ENCODE measurements around the gene HCRTR2. TPM values are rescaled to one million over a fixed set of nuclear protein-coding genes. Genes with fewer than 3 reads are reported as not detected.
A peak's percentile ranks its signal among the peaks of the same experiment; 100 is the strongest.

The HCRTR2 gene
- total and polyA plus RNA-seq, 9 donors: 0.06 to 0.17 (median 0.12) TPM; not detected in 5

GRCh38 chr6:55175078-55176049 lies 1.0 kb downstream of the HCRTR2 start:
- WGBS (ENCODE audit: insufficient coverage): 8% methylated on average over 8 of the region's 11 CpGs
- Histone ChIP-seq H3K9me3 (replicated peaks; ENCODE audit: control insufficient read depth, low read depth, low read length) (no peaks in the 10 kb centered on the region), H3K4me1 (ENCODE audit: control insufficient read depth, insufficient read depth, low read length) (peaks cover 6% of the 10 kb centered on the region), H3K36me3 (ENCODE audit: control insufficient read depth, insufficient read depth, low read length) (no peaks in the 10 kb centered on the region), H3K4me3 (ENCODE audit: low read length) (no peak overlapping the region), H3K27ac (ENCODE audit: low read length) (no peak overlapping the region), H3K27me3 (ENCODE audit: control insufficient read depth, insufficient read depth, low read length) (peaks cover 19% of the 10 kb centered on the region)
- no peak for DNase-seq

- peaks cover 19% of the 10 kb centered on the region for H3K27me3 ChIP-seq (ENCODE audit: control insufficient read depth, insufficient read depth, low read length)
- DNase-seq: peak; percentile 29
Observed at GRCh38 chr6:55176958-55177357, 2.6 kb downstream of the HCRTR2 start.

GRCh38 chr6:55180258-55180657 lies 5.9 kb downstream of the HCRTR2 start:
- H3K4me3 ChIP-seq (ENCODE audit: low read length): no peak overlapping the region
- 100% methylated on average over 1 of the region's 1 CpG for WGBS (ENCODE audit: insufficient coverage)
- H3K27ac ChIP-seq (ENCODE audit: low read length): no peak overlapping the region
- no peak for DNase-seq
- H3K36me3 ChIP-seq (ENCODE audit: control insufficient read depth, insufficient read depth, low read length): no peaks in the 10 kb centered on the region
- H3K4me1 ChIP-seq (ENCODE audit: control insufficient read depth, insufficient read depth, low read length): no peaks in the 10 kb centered on the region
- H3K9me3 ChIP-seq (replicated peaks; ENCODE audit: control insufficient read depth, low read depth, low read length): no peaks in the 10 kb centered on the region
- H3K27me3 ChIP-seq (ENCODE audit: control insufficient read depth, insufficient read depth, low read length): peaks cover 7% of the 10 kb centered on the region

More at GRCh38 chr6:55176958-55177357, 2.6 kb downstream of the HCRTR2 start:
- no peak overlapping the region for H3K4me3 ChIP-seq (ENCODE audit: low read length)
- H3K36me3 ChIP-seq (ENCODE audit: control insufficient read depth, insufficient read depth, low read length): no peaks in the 10 kb centered on the region
- peaks cover 6% of the 10 kb centered on the region for H3K4me1 ChIP-seq (ENCODE audit: control insufficient read depth, insufficient read depth, low read length)
- H3K9me3 ChIP-seq (replicated peaks; ENCODE audit: control insufficient read depth, low read depth, low read length): no peaks in the 10 kb centered on the region
- H3K27ac ChIP-seq (ENCODE audit: low read length): no peak overlapping the region

GRCh38 chr6:55182016-55182650 lies 7.8 kb downstream of the HCRTR2 start:
- H3K4me3 ChIP-seq (ENCODE audit: low read length): no peak overlapping the region
- no peaks in the 10 kb centered on the region for H3K4me1 ChIP-seq (ENCODE audit: control insufficient read depth, insufficient read depth, low read length)
- WGBS (ENCODE audit: insufficient coverage): 60% methylated on average over 5 of the region's 7 CpGs
- no peak overlapping the region for H3K27ac ChIP-seq (ENCODE audit: low read length)
- no peaks in the 10 kb centered on the region for H3K27me3 ChIP-seq (ENCODE audit: control insufficient read depth, insufficient read depth, low read length)
- no peaks in the 10 kb centered on the region for H3K36me3 ChIP-seq (ENCODE audit: control insufficient read depth, insufficient read depth, low read length)
- DNase-seq: no peak
- no peaks in the 10 kb centered on the region for H3K9me3 ChIP-seq (replicated peaks; ENCODE audit: control insufficient read depth, low read depth, low read length)

- no peak overlapping the region for H3K4me3 ChIP-seq (ENCODE audit: low read length)
Observed at GRCh38 chr6:55184782-55185530, 10.6 kb downstream of the HCRTR2 start.

GRCh38 chr6:55198715-55199114 lies 24.4 kb downstream of the HCRTR2 start:
- no peak overlapping the region for H3K27ac ChIP-seq (ENCODE audit: low read length)
- H3K27me3 ChIP-seq (ENCODE audit: control insufficient read depth, insufficient read depth, low read length): no peaks in the 10 kb centered on the region
- no peaks in the 10 kb centered on the region for H3K4me1 ChIP-seq (ENCODE audit: control insufficient read depth, insufficient read depth, low read length)
- DNase-seq: no peak
- no peaks in the 10 kb centered on the region for H3K9me3 ChIP-seq (replicated peaks; ENCODE audit: control insufficient read depth, low read depth, low read length)
- H3K4me3 ChIP-seq (ENCODE audit: low read length): no peak overlapping the region
- H3K36me3 ChIP-seq (ENCODE audit: control insufficient read depth, insufficient read depth, low read length): no peaks in the 10 kb centered on the region

More at GRCh38 chr6:55184782-55185530, 10.6 kb downstream of the HCRTR2 start:
- H3K36me3 ChIP-seq (ENCODE audit: control insufficient read depth, insufficient read depth, low read length): no peaks in the 10 kb centered on the region
- no peaks in the 10 kb centered on the region for H3K27me3 ChIP-seq (ENCODE audit: control insufficient read depth, insufficient read depth, low read length)
- H3K9me3 ChIP-seq (replicated peaks; ENCODE audit: control insufficient read depth, low read depth, low read length): no peaks in the 10 kb centered on the region
- no peak for DNase-seq
- H3K4me1 ChIP-seq (ENCODE audit: control insufficient read depth, insufficient read depth, low read length): no peaks in the 10 kb centered on the region
- no peak overlapping the region for H3K27ac ChIP-seq (ENCODE audit: low read length)
- no CpG with 5 or more reads among the region's 4 CpGs for WGBS (ENCODE audit: insufficient coverage)

- H3K4me1 ChIP-seq (ENCODE audit: control insufficient read depth, insufficient read depth, low read length): no peaks in the 10 kb centered on the region
- no peak overlapping the region for H3K27ac ChIP-seq (ENCODE audit: low read length)
- no peak for DNase-seq
- H3K36me3 ChIP-seq (ENCODE audit: control insufficient read depth, insufficient read depth, low read length): no peaks in the 10 kb centered on the region
- H3K4me3 ChIP-seq (ENCODE audit: low read length): no peak overlapping the region
- no peaks in the 10 kb centered on the region for H3K27me3 ChIP-seq (ENCODE audit: control insufficient read depth, insufficient read depth, low read length)
- no peaks in the 10 kb centered on the region for H3K9me3 ChIP-seq (replicated peaks; ENCODE audit: control insufficient read depth, low read depth, low read length)
Observed at GRCh38 chr6:55199239-55199638, 24.9 kb downstream of the HCRTR2 start.

- H3K4me1 ChIP-seq (ENCODE audit: control insufficient read depth, insufficient read depth, low read length): no peaks in the 10 kb centered on the region
- H3K27me3 ChIP-seq (ENCODE audit: control insufficient read depth, insufficient read depth, low read length): no peaks in the 10 kb centered on the region
- no peaks in the 10 kb centered on the region for H3K9me3 ChIP-seq (replicated peaks; ENCODE audit: control insufficient read depth, low read depth, low read length)
- H3K36me3 ChIP-seq (ENCODE audit: control insufficient read depth, insufficient read depth, low read length): no peaks in the 10 kb centered on the region
- H3K4me3 ChIP-seq (ENCODE audit: low read length): no peak overlapping the region
- no CpG with 5 or more reads among the region's 3 CpGs for WGBS (ENCODE audit: insufficient coverage)
- DNase-seq: no peak
- H3K27ac ChIP-seq (ENCODE audit: low read length): no peak overlapping the region
Observed at GRCh38 chr6:55208478-55209458, 34.5 kb downstream of the HCRTR2 start.

- no peak overlapping the region for H3K27ac ChIP-seq (ENCODE audit: low read length)
- H3K4me3 ChIP-seq (ENCODE audit: low read length): no peak overlapping the region
- DNase-seq: no peak
- H3K27me3 ChIP-seq (ENCODE audit: control insufficient read depth, insufficient read depth, low read length): no peaks in the 10 kb centered on the region
- no peaks in the 10 kb centered on the region for H3K4me1 ChIP-seq (ENCODE audit: control insufficient read depth, insufficient read depth, low read length)
- H3K9me3 ChIP-seq (replicated peaks; ENCODE audit: control insufficient read depth, low read depth, low read length): no peaks in the 10 kb centered on the region
- no peaks in the 10 kb centered on the region for H3K36me3 ChIP-seq (ENCODE audit: control insufficient read depth, insufficient read depth, low read length)
Observed at GRCh38 chr6:55210952-55211351, 36.6 kb downstream of the HCRTR2 start.

Data from muscle of leg (tissue), 11 donors.